Measurements from ENCODE around the gene BCL2. TPM values are rescaled to one million over a fixed set of nuclear protein-coding genes. Genes with fewer than 3 reads are reported as not detected.
A peak's percentile ranks its signal among the peaks of the same experiment; 100 is the strongest.
"Not testable (repeated sequence)": the region's sequence is repeated elsewhere in the genome, so short reads cannot be mapped to it uniquely, and the experiment has no call there.

The BCL2 gene
- 100 to 1,000 TPM in 1 of 2 donors, 10 to 100 TPM in 1; 95.4 to 269 TPM for total RNA-seq

DNA sequence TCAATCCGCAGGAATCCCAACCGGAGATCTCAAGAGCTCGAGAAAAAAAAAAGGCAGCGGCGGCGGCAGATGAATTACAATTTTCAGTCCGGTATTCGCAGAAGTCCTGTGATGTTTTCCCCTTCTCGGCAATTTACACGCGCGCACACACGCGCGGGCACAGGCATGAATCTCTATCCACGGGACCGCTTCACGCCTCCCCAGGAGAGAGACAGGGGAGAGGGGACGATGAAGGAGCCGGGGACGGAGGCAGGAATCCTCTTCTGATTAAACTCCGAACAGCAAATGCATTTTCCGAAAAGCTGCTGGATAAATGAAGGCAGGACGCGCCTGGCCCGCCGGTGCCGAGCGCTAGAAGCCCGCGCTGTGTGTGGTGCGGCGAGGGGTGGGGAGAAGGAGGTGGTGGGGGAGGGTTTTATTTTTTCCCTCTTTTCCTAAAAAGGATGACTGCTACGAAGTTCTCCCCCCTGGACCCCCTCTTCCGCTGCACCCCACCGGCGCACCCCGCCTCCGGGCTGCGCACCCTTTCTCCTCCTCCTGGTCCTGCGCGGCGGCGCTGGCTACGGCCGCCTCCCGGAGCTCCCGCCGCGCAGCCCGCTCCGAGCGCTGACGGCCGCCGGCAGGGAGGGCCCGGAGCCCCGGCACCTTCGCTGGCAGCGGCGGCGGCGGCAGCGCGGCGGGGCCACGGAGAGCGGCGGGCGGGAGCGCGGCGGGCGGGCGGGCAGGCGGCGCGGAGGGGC is at the start of gene BCL2:
BCL2 (minus strand) TSS at position 387 of the 740 bp plus-strand sequence.
- Mint-ChIP-seq H3K4me3 (peak within 1 kb of the TSS; percentile 92), H3K27me3 (no peaks in the 10 kb centered on the region), H3K36me3 (ENCODE audit: low read depth) (peaks cover 50% of the 10 kb centered on the region), H3K9me3 (no peaks in the 10 kb centered on the region), H3K27ac (peak within 1 kb of the TSS; percentile 93), H3K4me1 (peaks cover 23% of the 10 kb centered on the region)
- peak; percentile 18 for ATAC-seq (replicated peaks)

DNA sequence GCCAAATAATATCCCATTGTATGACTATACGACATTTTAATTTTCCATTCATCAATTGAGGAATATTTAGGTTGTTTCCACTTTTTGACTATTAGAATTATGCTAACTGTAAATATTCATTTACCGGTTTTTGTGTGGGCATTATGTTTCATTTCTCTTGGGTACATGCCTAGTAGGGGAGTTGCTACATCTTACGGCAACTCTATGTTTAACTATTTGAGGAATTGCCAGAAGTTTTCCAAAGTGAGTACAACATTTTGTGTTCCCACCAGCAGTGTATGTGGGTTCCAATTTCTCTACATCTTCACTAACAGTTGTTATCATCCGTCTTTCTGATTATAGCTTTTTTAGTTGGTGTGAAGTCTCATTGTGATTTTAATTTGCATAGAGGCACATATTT is 49.0 kb upstream of the BCL2 start:
- Mint-ChIP-seq H3K27ac (peak overlapping the region; percentile 81), H3K4me3 (peak overlapping the region; percentile 97), H3K9me3 (peaks cover 4% of the 10 kb centered on the region), H3K4me1 (peaks cover 16% of the 10 kb centered on the region), H3K36me3 (ENCODE audit: low read depth) (peaks cover 28% of the 10 kb centered on the region), H3K27me3 (no peaks in the 10 kb centered on the region)
- ATAC-seq (replicated peaks), result no peak

DNA sequence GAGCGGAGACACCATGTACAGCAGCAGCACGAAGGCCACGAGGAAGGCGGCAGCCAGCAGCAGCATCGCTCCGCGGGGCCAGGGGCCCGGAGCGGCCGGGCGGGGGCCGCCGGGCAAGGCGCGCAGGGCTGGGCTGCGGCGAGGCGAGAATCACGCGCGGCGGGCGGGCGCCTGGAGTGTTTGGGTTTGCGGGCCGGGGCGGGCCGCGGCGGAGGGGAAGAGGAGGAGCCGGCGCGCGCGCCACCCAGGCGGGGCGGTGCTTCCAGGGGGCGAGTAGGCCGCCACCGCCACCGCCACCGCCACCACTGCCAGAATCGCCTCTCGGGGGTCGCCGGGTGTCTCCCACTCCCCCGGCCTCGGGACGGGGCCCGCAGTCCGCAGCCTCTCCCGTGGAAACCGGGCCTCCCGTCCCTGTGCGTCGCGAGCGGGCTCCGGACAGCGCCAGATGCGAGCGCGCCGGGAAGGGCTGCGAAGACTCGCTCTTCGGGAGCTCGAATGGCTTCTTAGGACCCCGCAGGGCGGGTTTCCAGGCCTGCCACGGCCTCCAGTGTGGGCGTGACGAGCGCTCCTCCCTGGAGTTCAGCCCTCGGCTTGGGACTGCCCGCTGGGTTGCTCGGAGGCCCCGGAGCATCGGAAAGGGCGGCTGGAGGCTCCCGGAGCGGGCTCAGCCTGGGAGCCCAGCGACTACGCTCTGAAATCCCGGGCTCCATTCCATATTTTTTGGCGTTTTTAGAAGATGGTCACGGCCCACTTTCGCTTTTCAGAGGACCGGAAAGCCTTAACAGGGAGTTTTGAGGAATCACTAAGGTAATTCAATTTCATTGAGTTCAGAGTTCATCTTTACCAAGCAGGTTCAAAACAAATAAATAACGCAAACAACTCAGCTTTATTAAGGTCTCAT is 47.7 kb upstream of the BCL2 start, which contains the start of gene KDSR:
KDSR (minus strand) TSS at position 154 of the 901 bp plus-strand sequence; CDS start at position 66, 88 bp downstream.
- peak within 1 kb of the TSS; percentile 97 for H3K4me3 Mint-ChIP-seq

DNA sequence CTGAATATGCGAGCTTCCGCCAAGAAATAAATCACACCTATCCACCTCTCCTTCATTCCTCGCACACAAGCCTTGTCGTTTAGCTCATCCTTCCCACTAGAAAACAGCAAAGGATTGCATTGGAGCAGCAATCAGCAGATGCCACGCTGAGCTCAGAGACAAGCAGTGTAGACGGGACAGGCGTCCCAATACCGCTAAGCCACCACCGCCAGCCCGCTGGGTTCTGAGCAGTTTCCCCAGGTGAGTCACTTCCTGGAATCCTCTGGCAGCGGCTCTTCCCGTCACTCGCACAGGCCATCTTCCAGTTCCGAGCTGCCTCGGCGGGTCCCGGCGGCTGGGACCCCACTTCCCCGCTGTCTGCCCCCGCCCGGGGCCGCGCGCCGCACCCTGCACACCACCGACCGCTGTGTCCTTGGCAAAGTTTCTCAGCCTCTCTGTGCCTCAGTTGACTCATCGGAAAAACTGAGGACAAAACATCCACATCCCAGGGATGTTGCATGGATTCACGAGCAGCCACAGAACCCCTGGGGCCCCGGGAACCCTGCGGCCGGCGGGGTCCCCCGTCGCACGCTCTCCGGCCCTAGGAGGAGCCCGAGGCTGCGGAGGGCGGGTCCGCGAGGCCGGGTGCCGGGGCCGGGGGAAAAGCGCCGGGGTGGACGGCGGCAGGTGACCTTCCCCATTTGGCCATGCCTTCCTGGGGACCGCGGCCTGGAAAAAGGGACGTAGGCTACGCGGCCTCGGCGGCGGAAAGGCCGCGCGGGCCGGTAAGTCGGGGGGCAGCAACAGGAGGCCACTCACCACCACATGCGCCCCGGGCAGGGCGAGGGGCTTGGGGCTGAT is 46.9 kb upstream of the BCL2 start:
- Mint-ChIP-seq H3K27ac (peak overlapping the region; percentile 83), H3K9me3 (peaks cover 4% of the 10 kb centered on the region), H3K27me3 (no peaks in the 10 kb centered on the region), H3K36me3 (ENCODE audit: low read depth) (peaks cover 48% of the 10 kb centered on the region), H3K4me3 (peak overlapping the region; percentile 97), H3K4me1 (peaks cover 23% of the 10 kb centered on the region)
- peak; percentile 78 for ATAC-seq (replicated peaks)

More for the DNA sequence above, 47.7 kb upstream of the BCL2 start, which contains the start of gene KDSR:
- H3K36me3 Mint-ChIP-seq (ENCODE audit: low read depth), result peaks cover 40% of the 10 kb centered on the region
- peak within 1 kb of the TSS; percentile 83 for H3K27ac Mint-ChIP-seq
- no peaks in the 10 kb centered on the region for H3K27me3 Mint-ChIP-seq
- peaks cover 4% of the 10 kb centered on the region for H3K9me3 Mint-ChIP-seq
- H3K4me1 Mint-ChIP-seq, result peaks cover 19% of the 10 kb centered on the region
- peak; percentile 84 for ATAC-seq (replicated peaks)

DNA sequence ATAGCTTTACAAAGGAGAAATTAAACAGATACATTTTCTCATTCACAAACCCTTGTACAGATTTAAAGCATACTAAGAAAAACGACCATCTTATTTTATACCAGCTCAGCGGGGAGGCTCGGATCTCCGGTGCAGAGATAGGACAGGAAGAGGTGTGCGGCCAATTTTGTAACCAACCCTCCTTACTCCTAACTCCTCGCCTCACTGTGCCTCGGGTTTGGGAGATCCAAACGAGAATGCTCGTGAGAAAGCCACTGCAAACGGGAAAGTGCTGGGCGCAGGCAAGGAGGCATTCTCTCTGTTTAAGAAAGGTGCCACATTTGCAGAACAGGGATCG is 46.3 kb upstream of the BCL2 start:
- Mint-ChIP-seq H3K36me3 (ENCODE audit: low read depth) (peaks cover 53% of the 10 kb centered on the region), H3K4me1 (peaks cover 23% of the 10 kb centered on the region), H3K27me3 (no peaks in the 10 kb centered on the region), H3K4me3 (peak overlapping the region; percentile 97), H3K9me3 (peaks cover 4% of the 10 kb centered on the region), H3K27ac (peak overlapping the region; percentile 83)
- peak; percentile 13 for ATAC-seq (replicated peaks)

DNA sequence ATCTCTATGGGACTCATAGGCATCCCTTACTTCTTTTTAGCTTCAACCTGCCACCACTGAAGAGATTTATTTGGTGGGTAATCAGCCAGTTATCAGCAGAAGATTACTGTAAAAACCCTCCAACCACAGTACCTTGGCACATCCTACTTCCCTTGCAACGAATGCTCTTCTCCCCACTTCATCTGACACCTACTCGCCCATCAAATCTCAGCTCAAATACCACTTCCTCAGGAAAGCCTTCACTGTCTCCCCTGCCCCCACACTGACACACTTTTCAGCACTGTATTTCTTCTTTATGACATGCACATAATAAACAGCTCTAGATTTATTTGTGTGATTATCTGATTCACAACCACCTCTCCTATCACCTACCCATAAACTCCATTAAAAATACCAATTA is 44.4 kb upstream of the BCL2 start:
- ATAC-seq (replicated peaks), result no peak
- peak overlapping the region; percentile 97 for H3K4me3 Mint-ChIP-seq
- H3K4me1 Mint-ChIP-seq, result peaks cover 22% of the 10 kb centered on the region
- H3K36me3 Mint-ChIP-seq (ENCODE audit: low read depth), result peaks cover 72% of the 10 kb centered on the region
- peak overlapping the region; percentile 3 for H3K27ac Mint-ChIP-seq
- peaks cover 2% of the 10 kb centered on the region for H3K9me3 Mint-ChIP-seq
- H3K27me3 Mint-ChIP-seq, result no peaks in the 10 kb centered on the region

DNA sequence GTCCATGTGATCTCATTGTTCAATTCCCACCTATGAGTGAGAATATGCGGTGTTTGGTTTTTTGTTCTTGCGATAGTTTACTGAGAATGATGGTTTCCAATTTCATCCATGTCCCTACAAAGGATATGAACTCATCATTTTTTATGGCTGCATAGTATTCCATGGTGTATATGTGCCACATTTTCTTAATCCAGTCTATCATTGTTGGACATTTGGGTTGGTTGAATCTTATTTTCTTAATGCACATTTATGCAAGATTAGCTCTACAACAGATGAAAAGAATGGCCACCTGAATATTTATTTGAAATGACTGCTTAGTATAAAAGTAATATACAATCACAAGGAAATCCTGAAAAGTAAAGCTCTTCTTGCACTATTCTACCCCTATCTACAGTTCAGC is 43.9 kb upstream of the BCL2 start:
- Mint-ChIP-seq H3K4me1 (peaks cover 17% of the 10 kb centered on the region), H3K36me3 (ENCODE audit: low read depth) (peaks cover 78% of the 10 kb centered on the region), H3K4me3 (peak overlapping the region; percentile 97)
- not testable (repeated sequence) for H3K9me3 Mint-ChIP-seq; H3K27ac Mint-ChIP-seq; ATAC-seq (replicated peaks); H3K27me3 Mint-ChIP-seq

DNA sequence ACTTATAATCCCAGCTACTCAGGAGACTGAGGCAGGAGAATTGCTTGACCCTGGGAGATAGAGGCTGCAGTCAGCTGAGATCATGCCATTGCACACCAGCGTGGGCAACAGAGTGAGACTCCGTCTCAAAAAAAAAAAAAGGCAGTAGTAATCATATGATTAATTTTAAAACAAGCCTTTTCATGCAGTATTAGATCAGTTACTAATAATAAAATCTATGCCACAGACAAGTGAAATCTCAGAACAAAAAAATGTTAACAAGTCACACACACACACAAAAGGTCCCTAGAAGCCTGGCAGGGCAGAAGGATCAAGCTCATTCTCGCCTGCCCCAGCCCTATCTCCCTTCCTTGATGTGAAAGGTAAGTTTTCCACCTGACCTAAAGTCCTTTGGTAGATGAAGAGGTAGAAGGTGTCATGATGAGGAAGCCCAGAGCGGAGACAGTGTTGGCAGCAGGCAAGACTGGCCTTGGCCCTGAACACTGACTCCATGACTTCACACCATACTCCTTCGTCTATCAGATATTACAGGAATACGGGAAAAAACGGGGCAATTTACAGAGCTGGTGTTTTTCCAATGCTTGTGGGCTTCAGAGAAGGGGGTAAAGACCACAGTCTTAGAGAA is 36.8 kb upstream of the BCL2 start:
- Mint-ChIP-seq H3K27ac (no peak overlapping the region), H3K9me3 (no peaks in the 10 kb centered on the region), H3K36me3 (ENCODE audit: low read depth) (peaks cover 98% of the 10 kb centered on the region), H3K27me3 (no peaks in the 10 kb centered on the region), H3K4me3 (no peak overlapping the region), H3K4me1 (no peaks in the 10 kb centered on the region)
- no peak for ATAC-seq (replicated peaks)

DNA sequence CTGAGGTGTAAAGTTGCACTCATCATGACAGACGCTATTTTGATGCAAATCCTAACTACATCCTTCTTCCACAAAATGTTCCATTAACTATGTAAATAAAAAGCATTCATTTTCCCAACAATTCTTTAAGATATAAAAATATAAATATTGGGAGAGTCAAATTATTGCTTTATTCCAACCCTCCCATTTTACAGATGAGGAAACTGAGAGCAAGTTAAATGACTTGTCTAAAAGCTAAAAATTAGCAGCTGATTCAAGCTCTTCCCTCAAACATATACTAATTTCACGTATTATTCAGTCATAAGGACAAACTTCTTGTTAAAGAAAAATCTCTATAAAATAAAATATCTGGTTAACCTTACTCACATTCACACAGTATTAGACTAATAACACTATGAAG is 30.7 kb upstream of the BCL2 start:
- no peak overlapping the region for H3K27ac Mint-ChIP-seq
- peaks cover 99% of the 10 kb centered on the region for H3K36me3 Mint-ChIP-seq (ENCODE audit: low read depth)
- H3K27me3 Mint-ChIP-seq, result no peaks in the 10 kb centered on the region
- peaks cover 11% of the 10 kb centered on the region for H3K4me1 Mint-ChIP-seq
- no peaks in the 10 kb centered on the region for H3K9me3 Mint-ChIP-seq
- no peak overlapping the region for H3K4me3 Mint-ChIP-seq
- no peak for ATAC-seq (replicated peaks)

DNA sequence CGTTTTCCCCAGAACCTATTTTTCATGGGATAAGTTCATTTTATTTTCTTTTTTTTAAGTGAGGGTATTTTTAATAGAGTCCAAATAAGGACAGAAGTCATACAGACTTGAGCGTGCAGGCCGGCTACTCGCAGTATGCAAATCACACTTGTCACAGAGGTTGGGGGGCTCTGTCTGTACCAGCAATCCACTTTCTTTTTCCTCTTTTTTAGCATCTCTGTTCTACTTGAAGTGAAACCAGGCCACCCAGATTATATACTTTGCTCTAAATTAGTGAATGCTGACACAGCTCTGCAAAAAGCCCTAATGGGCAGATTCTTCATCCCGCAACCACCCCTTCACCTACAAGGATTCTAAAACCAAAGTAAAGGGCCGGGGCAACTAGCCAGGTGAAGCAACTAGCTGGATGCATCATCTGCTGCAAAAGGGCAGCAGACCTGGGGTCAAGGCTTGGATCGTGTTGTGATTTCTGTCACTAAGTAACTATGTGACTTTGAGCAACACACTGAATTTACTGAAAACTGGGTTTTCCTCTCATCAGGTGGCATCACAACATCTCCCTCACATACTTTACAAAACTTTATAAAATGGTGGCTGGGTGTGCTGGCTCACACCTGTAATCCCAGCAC is 29.1 kb upstream of the BCL2 start:
- no peaks in the 10 kb centered on the region for H3K27me3 Mint-ChIP-seq
- peaks cover 99% of the 10 kb centered on the region for H3K36me3 Mint-ChIP-seq (ENCODE audit: low read depth)
- no peak for ATAC-seq (replicated peaks)
- no peaks in the 10 kb centered on the region for H3K9me3 Mint-ChIP-seq
- peaks cover 11% of the 10 kb centered on the region for H3K4me1 Mint-ChIP-seq
- H3K4me3 Mint-ChIP-seq, result no peak overlapping the region
- H3K27ac Mint-ChIP-seq, result peak overlapping the region; percentile 39

DNA sequence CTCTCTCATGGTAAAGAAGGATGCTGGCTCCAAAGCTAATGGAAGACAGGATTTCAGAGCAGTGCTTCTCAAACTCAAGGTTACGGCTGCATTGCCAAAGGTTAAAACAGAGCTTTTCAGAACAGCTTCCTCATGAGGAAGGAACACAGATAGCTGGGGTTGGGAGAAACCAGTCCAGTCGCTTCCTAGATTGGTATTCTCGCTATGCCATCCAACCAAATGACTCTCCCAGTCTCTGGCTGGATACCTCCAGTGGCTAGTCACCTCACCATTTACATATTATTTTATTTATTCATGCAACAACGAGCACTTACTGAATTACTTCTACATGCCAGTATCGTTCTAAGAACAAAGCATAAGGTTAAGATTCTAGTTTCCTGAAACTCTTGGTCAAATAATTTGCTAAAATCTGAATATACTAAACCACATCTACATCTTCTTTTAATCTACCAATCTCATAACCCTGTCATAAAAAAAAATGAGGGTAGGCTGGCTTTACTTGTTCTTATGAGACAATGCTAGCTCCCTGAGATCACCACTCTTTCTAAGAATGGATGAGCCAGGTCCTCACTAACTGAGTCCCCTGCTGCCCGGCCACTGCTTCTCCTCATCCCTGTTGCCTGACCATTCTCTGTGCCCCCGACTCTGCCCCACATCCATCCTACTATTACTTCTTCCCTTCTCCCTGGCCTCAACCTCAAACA is 27.1 kb upstream of the BCL2 start:
- H3K4me3 Mint-ChIP-seq, result no peak overlapping the region
- no peaks in the 10 kb centered on the region for H3K27me3 Mint-ChIP-seq
- peak overlapping the region; percentile 63 for H3K27ac Mint-ChIP-seq
- peaks cover 11% of the 10 kb centered on the region for H3K4me1 Mint-ChIP-seq
- no peak for ATAC-seq (replicated peaks)
- peaks cover 100% of the 10 kb centered on the region for H3K36me3 Mint-ChIP-seq (ENCODE audit: low read depth)
- H3K9me3 Mint-ChIP-seq, result no peaks in the 10 kb centered on the region

DNA sequence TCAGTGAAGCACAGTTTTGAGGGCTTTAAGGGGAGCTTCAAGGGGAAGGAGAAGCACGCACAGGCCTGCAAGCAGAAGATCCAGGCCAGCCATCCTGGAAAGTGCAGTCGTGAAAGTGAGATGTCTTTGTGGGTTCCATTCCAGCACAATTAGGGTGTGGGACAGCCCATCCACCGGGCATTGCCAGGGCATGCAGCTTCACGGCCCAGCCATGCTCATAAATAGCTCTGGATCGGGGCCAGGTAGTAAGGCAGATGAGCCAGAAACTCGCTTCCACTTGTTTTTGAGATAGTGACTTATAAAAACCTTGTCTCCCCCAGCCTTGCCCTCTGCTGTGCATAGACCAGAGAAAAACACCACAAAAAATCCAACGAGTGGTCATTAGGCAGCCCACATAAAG is 26.5 kb upstream of the BCL2 start:
- Mint-ChIP-seq H3K27me3 (no peaks in the 10 kb centered on the region), H3K4me1 (peaks cover 14% of the 10 kb centered on the region), H3K9me3 (no peaks in the 10 kb centered on the region), H3K36me3 (ENCODE audit: low read depth) (peaks cover 100% of the 10 kb centered on the region), H3K27ac (peak overlapping the region; percentile 11), H3K4me3 (no peak overlapping the region)
- no peak for ATAC-seq (replicated peaks)

DNA sequence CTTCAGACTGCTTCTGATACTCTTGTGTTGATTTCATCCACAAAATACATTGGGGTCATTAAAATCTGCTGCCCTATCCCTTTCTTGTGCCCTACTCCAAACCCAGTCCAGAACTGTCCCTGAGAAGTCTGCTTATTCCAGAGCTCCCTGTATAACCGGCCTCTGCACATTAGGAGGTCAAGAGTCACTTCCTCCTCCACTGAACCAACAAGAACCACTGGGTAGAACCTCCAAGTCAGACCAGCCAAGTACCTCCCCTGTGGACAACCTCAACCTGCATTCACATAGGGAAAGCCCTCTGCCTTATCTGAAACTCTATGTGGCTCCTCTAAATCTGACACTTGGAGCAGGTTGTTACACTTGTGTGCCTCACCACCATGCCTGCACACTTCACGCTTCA is 25.3 kb upstream of the BCL2 start:
- Mint-ChIP-seq H3K4me3 (no peak overlapping the region), H3K36me3 (ENCODE audit: low read depth) (peaks cover 100% of the 10 kb centered on the region), H3K27me3 (no peaks in the 10 kb centered on the region), H3K27ac (peak overlapping the region; percentile 11), H3K4me1 (peaks cover 16% of the 10 kb centered on the region), H3K9me3 (no peaks in the 10 kb centered on the region)
- no peak for ATAC-seq (replicated peaks)

Measured in activated T-helper 17 cell treated with anti-CD3 and anti-CD28 coated beads, Interleukin-2, amount 50 U/mL, for 72 hours (primary cell).